ENCODE data around the gene PRLR.

The PRLR gene

DNA sequence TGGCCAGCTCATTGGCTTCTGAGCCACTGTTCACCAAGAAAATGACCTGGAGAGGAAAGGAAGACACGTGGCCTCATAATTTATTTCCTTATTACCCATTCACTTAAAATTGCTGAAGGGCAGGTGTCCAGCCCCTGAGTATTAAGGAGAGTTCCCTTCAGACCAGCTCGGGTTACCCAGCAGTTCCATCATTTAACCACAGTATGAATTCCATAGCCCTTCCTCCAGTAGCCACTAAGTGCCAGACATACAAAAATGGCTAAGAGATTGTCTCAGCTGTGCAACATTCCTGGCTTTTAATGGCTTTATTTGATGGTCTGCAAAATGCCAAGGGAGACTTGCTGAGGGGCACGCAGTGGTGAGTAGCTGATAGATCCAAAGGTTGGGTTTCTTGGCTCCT lies 195.0 kb downstream of the PRLR start:
- DNase-seq (ENCODE audit: low read depth in 2 of 2): no peak

DNA sequence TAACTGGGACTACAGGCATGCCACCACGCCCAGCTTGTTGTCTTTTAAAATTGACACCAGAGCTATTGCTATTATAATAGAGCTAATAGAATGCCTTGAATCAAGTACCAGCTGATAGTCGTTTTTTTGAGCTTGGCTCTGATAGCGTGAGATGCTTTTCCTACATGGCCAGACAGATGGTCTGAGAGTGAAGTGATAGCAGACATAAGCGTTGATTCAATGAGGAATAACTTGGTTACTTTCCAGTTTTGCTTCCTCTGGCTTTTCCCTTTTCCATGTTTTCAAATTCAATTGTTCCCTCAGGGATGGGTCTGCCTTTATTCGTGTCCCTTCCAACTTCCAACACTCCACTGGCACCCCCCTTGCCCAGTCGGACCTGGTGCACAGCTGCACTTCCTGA lies 197.9 kb downstream of the PRLR start:
- no peak for DNase-seq (ENCODE audit: low read depth in 2 of 2)

DNA sequence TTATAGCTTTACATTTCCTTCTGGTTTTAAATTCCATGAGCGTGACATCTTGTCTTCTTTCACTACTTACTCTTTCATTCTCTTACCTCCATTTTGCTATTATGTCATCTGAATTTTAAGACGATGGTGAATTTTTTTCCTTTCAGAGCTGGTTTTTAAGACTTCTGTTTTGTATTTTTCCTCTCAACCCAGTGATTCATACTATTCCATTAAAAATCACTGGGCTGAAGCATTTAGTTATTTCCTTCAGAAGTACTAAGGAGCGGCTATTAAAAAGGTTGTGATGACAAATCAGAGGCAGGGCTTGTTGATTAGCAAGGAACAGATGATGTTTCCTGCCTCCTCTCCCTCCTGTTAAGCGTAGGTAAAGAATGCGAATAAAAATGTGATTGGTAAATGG lies 199.0 kb downstream of the PRLR start:
- no peak for DNase-seq (ENCODE audit: low read depth in 2 of 2)

DNA sequence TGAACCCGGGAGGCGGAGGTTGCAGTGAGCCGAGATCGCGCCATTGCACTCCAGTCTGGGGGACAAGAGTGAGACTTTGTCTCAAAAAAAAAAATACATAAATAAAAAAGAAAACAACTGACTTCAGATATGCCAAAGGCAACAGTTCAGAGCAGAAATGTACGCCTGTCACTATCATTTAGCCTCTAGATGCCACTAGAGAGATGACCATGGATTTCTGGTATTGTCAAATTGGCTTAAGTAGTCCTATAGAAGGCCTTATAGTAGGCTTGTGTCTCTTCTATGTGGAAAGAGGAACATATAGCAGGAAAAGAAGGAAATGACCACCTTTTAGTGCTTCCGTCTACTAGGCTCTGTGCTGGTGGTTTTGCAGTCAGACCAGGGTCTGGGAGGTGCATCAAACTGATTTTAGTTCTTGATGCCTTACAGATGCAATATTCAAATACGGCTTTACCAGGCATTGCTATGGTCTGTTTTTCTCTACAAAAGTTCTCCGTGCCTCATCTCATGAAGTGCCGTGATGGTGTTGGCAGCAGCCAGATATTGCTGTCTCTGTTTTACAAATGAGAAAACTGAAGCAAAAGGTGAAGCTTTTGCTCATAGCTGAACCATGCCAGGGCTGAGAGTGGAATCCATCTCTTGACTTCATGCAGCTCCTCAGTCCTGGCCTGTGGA lies 199.7 kb downstream of the PRLR start:
- DNase-seq (ENCODE audit: low read depth in 2 of 2): no peak

DNA sequence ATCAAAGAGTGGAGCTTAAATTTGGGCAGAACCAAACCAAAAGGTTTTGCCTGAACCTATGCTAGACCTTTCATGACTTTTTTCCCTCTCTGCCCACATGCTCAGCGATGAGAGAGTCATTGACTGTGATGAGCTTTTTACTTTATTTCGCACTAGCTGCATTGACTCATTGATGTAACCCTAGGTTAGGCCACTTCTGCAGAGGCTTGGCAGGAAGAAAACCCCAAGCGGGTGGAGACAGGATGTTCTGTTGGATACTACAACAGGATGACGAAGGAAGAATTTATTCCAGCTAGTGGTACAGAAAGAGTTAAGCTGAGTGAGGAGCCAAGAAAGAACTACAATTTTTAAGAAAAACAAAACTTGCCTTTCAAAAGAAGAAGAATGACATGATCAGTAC lies 201.0 kb downstream of the PRLR start:
- DNase-seq (ENCODE audit: low read depth in 2 of 2): no peak

DNA sequence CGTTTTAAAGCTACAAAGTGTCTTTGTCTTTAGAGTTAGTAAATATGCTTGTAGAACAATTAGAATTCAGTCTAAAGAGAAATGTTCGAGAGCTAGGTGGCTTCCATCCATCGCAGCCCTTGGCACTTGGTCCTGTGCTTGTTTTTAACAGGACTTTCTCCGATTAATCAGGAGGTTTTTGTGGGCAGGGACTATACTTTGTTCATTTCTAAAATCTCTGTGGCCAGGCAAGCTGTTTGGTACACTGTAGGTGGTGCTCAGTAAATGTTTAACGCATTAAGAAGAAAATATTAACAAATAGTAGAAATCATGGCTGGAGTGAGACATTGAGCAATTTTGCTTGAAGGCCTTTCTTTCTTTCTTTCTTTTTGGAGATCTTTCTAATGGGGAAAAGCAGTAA lies 203.3 kb downstream of the PRLR start:
- DNase-seq (ENCODE audit: low read depth in 2 of 2): no peak

DNA sequence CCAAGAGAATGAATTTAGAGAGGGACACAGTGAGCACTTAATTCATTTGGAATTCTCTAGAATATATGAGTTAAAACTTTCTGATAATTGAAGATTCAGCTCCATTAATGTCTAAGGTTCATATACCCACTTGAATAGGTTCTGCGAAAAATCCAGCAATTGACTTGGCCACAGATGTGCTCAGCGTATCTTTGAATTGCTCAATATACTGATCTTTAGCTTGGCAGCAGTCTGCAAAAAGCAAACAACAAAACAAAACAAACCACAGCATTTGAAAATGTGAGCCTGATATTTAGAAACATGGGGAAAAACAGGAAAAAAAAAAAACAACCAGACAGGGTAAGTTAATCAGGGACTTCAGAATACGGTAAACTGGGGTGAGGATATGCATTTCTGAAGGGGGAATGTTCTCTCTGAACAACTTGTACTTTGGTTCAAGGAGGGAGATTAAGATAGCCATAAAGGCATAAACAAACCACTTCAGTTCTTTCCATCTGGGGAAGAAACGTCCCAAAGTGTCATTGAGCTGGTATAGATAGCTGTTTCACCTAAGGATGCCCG lies 203.9 kb downstream of the PRLR start:
- DNase-seq (ENCODE audit: low read depth in 2 of 2): no peak

DNA sequence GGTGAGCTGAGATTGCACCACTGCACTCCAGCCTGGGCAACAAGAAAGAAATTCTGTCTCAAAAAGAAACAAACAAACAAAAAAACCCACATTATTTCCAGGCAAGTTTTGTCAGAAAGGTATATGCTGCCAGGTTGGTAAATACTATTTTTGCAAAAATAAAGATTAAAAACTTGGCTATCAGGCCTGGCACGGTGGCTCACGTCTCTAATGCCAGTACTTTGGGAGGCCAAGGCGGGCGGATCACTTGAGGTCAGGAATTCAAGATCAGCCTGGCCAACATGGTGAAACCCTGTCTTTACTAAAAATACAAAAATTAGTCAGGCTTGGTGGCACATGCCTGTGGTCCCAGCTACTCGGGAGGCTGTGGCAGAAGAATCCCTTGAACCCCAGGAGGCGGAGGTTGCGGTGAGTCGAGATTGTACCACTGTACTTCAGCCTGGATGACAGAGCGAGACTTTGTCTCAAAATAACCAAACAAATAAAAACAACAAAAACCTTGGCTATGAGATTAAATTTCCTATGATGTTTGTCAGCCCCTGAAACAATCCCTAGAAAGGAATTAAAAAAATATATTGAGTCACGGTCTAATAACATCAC lies 205.3 kb downstream of the PRLR start:
- DNase-seq (ENCODE audit: low read depth in 2 of 2): no peak

DNA sequence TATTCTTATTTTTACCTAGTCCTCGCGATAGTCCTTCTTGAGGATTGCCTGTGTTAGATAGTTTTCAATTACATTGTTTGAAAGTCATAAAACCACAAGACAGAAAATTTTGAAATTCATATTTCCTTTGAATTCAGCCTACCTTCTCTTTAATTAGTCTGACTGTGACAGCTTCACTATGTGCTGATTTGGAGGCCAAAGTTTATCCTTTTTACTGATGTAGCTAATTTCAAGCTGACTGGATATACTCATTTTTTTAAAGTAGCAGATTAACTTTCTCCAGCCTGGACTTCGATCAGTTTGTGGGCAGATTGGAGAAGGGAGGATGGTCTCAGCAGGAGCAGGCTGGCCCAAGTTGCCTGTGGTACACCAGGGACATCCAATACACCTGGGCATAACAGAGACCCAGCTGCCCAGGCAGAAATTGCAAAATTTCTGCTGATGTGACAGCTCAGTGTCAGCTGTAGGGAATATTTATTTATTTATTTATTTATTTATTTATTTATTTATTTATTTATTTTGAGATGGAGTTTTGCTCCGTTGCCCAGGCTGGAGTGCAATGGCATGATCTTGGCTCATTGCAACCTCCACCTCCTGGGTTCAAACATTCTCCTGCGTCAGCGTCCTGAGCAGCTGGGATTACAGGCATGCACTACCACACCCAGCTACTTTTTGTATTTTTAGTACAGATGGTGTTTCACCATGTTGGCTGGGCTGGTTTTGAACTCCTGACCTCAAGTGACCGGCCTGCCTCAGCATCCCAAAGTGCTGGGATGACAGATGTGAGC lies 206.7 kb downstream of the PRLR start:
- DNase-seq (ENCODE audit: low read depth in 2 of 2): no peak

DNA sequence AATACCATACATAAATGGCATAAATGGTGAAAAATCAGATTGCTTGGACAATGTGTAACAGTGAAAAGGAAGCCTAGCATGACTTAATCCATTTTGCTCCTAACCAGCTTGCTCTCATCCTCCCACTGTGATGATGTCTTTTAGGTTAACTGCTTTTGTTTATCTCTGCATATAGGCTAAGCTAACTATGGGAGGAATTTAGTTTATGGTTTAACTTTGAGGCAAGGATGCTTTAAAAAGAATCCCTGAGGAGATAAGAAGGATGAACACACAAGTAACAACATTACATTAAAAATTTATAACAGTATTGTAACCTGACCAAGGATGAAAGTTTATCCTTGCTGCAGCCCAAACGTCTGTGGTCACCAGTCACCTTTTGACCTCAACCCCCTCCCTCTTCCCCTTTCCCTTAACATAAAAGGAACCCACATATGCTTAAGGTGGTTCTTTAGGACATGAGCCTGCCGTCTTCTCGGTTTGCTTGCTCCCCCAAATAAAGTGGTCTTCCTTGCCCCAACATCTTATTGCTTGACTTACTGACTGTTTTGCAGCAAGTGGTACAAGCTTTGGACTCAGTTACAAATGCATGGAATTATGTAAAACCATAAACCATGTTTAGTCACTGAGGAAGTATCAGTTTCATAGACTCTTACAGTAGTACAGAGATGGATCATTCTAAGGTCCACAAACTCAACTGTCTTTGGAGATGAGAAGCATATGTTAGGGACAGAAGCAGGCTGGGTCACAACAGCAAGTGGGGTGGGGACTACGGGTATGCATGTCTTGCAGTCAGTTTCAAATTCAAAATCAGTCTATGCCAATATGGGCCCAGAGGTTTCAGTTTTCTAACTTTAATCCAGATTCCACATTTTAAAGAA lies 213.9 kb downstream of the PRLR start:
- no peak for DNase-seq (ENCODE audit: low read depth in 2 of 2)

DNA sequence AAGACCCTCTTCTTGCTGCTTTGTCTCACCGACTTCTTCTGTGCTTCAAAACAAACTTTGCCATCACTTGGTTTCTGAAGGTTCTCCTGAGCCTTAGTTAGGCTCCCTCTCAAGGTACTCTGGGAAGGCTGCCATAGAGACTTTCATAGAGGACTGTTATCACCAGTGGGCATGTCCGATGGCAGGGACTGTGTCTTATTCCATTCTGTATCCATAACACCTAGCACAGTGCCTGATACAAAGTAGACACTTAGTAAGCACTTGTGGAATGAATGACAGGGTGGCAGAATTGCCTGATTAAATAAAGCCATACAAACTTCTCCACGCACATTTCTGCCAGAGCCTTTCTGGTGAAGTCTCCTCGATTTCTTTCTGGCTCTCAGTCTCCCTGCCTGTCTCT lies 215.2 kb downstream of the PRLR start:
- DNase-seq (ENCODE audit: low read depth in 2 of 2): no peak

DNA sequence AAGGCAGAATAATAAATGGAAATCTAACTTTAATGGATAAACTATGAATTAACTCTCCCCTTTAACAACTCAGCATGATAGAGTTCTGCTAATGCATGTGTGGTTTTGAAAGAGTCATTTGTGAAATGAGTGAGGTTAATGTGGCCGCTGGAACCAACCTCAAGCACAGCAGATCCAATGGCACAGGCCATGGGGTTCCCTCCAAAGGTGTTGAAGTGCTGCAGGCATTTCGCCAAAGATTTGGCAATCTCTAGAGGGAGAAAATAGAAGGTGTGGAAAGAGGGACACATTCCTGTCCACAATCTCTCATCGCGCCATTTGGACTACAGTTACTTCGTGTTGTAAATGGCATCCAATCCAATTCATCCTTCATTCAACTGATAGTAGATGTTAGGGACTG lies 217.5 kb downstream of the PRLR start:
- DNase-seq (ENCODE audit: low read depth in 2 of 2): no peak

DNA sequence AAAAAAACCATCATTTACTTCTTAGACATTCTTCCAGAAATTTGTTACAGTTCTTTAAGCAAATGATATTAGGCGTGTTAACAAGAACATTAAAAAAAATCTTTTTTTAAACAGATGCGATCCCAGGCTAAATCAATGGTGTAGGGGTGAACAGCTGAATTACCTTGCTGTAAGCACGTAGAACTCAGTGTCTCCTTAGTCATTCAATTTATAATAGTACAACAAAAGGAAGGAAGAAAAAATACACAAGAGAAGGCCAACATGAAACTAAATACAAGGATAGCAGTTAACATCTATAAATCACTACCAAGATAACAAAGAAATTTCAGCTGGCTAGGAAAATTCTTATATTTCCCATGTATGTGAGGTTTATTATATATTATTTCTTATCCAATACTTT lies 217.9 kb downstream of the PRLR start:
- DNase-seq (ENCODE audit: low read depth in 2 of 2): no peak

DNA sequence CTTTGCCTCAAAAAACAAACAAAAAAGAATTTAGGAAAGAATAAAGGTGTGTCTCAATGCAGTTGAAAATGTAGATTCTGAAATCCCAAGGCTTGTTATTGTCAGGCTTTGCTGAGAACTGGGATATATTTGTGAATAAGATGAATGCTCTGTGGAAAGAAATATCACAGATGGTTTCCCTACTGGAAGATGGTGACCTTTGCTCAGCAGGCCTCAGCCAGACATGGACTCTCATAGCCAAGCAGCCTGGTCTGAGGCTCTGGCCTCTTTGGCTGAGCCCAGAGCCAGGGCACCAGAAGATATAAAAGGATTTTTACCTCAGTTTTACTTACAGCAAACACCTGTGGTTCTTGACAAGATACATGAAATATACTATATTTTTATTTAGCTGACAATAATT lies 219.6 kb downstream of the PRLR start:
- no peak for DNase-seq (ENCODE audit: low read depth in 2 of 2)

DNA sequence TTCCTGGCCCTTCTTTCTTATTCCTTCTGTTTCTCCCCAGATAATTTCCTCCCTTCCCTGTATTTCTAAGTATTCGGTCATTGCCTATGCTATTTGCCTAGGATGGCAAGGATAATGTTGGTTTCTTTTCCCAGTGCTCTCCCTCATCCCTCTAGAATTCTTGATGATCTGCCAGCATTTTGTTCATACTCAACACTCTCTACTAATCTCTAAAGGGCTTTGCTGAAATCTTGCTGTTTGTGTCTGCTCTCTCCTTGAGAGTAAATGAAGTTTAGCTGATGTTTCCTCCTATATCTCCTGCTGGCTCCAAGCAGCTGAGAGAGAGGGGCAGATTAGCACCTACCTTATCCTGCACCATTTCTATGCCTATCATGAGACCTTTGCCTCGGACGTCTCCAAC lies 220.6 kb downstream of the PRLR start:
- DNase-seq (ENCODE audit: low read depth in 2 of 2): no peak

DNA sequence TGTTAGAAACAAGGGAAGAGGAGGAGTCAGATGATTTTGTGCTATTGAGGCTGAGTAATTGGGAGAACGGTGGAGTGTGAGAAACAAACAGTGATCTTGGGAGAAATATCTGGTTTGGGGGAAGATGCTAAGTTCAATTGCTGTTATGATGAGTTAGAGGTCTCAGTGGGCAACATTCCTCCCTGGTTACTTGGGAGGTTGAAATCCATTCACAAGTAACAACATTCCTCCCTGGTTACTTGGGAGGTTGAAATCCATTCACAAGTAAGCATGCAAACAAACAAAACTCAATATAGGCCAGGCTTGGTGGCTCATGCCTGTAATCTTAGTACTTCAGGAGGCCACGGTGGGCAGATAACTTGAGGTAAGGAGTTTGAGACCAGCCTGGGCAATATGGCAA lies 221.3 kb downstream of the PRLR start:
- no peak for DNase-seq (ENCODE audit: low read depth in 2 of 2)

DNA sequence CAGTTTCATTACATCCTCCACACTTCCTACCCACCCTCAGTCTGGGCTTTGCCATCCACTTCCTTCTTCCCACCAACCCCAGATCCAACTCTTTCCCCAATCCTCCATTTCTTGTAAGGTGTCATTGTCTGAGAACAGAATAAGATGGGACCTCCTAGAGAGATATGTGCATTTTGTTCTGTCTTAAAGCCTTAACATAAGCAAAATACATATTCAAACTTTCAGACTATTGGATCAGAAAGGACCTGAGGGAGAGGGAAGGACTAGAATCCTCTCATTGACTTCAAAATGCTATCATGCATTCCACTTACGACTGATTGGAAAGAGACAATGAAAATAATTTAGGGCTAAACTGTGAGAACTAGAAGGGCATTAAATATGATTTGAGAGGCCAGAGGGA lies 225.5 kb downstream of the PRLR start:
- no peak for DNase-seq (ENCODE audit: low read depth in 2 of 2)

DNA sequence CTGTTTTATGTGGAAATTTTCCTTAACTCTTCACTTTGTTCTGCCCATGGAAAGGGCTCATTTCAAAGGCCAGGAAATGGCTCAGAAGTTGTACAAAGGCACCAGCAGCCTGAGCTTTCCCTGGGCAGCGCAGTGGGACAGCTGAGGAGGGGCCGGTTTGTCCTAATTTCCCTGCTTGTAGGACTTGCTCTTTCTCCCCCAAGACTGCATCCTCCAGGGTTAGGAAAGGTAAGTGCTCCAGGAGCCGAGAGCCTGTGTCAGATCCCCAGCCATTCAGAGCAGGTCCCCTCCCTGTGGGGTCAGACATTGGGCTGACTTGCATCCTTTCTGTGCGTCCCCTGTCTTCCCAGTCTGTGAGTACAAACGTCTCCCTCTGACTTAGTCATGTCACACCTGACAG lies 226.1 kb downstream of the PRLR start:
- no peak for DNase-seq (ENCODE audit: low read depth in 2 of 2)

DNA sequence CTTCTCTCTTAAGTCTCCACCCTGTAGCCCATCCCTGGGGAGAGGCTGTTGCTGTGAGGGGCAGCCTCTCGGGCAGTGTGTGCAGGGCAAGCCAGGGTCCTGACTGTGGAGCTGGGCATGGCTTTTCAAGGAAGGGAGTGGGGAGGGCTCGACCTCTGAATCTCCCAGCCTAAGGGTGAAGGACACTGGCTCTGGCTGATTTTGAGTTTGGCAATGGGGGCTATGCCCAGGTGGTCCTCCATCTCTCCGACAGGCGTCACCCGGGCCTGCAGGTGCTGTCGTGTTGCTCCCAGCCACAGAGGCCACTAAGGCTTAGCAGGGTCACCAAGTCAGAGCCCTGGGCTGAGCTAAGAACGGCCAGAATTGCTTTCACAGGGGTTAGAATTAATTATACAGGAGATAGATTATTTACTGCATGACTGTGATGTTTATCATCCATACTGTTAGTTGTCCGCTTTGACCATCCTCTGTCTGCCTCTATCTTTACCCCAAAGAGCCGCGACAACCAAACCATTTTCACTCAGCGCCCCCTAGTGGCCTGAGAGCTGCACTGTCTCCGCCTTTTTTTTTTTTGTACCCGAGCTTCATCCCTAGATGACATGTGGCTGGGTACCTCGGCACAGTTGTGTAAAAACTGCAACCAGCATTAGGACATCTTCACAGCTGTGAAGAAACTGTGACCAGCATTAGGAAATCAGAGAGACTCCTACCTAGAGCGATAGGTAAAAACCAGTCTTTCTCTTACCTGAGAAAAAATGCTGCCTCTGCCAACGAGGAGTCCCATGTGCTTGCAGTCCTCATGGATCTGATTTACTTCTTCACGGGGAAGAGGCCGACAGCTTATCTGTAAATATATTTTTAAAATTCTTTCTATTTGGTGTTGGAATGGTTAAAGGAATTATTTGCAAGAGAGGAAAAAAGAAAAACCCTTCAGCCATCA lies 227.0 kb downstream of the PRLR start:
- peak in 1 of 2 donors; percentile 6 for DNase-seq (ENCODE audit: low read depth in 2 of 2)

DNA sequence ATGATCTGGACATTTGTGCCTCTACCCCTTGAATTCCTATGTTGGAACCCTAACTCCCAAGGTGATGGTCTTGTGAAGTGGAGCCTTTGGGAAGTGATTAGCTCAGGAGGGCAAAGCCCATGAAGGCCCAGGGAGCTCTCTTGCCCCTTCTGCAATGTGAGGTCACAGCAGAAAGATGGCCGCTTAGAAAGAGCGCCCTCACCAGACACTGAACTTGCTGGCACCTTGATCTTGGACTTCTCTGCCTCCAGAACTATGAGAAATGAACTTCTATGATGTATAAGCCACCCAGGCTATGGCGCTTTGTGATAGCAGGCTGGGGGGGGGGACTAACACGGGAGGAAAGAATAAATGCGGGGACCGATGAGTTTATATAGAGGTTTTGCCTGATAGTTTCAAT lies 227.8 kb downstream of the PRLR start:
- no peak for DNase-seq (ENCODE audit: low read depth in 2 of 2)

DNA sequence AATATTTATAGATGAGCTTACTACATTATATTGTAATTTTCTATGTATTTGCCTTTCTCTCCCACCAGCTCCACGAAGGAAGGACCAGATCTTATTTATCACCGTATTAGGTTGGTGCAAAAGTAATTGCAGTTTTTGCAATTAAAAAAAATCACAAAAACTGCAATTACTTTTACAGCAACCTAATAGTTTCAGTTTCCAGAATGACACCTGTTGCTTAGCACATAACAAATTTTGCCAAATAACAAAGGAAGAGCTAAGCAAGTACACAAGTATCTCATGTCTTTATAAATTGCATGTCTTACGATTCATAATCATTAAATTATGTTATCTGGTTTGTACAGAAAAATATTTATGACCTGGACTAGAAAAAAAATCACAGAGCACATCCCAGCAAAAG lies 228.4 kb downstream of the PRLR start:
- DNase-seq (ENCODE audit: low read depth in 2 of 2): no peak
